H1 (cell line): ENCODE measurements around the gene CCDC47. TPM values are rescaled to one million over a fixed set of nuclear protein-coding genes. Genes with fewer than 3 reads are reported as not detected.

Source experiments
- CTCF ChIA-PET: fragments of 300-600 bp; sonication (Branson Sonifier 250); formaldehyde crosslinking; loops from one replicate; lab custom pipeline; 2021; ENCODE audit not compliant: partially characterized antibody; lab: Charles Lee
- POLR2A ChIA-PET: fragments of 300-600 bp; sonication (Branson Sonifier 250); formaldehyde crosslinking; loops from one replicate; lab custom pipeline; 2021; ENCODE audit warnings: inconsistent platforms; ENCODE audit not compliant: partially characterized antibody; lab: Charles Lee
- DNase-seq, 2 experiments: peaks; one replicate each; pipeline versions ENCODE4 v3.0.0 to v3.0.0-alpha.2; 2010 to 2022; ENCODE audit warnings: low spot score in 2 of 2, low read depth in 1 of 2, mixed read lengths in 1 of 2
- FAIRE-seq: peaks from 2 replicates; lab custom pipeline; 2011; peaks lifted over from hg19 to GRCh38; lab: Jason Lieb, UNC
- H2AFZ ChIP-seq: 2 replicates; pipeline ENCODE4 v1.8.1; 2012; ENCODE audit warnings: low read length, inconsistent platforms
- H2AK5ac ChIP-seq: 2 replicates; pipeline ENCODE4 v1.6.1; 2013; ENCODE audit warnings: low read depth, low read length
- H2BK120ac ChIP-seq: replicated peaks from 2 replicates; pipeline ENCODE3; 2013; ENCODE audit warnings: low read depth, low read length, inconsistent platforms
- H2BK12ac ChIP-seq: 2 replicates; pipeline ENCODE4 v1.6.1; 2013; ENCODE audit warnings: low read depth, low read length
- H2BK15ac ChIP-seq: 2 replicates; pipeline ENCODE4 v1.6.1; 2013; ENCODE audit warnings: low read length
- H2BK20ac ChIP-seq: 2 replicates; pipeline ENCODE4 v1.6.1; 2013; ENCODE audit warnings: low read length
- H2BK5ac ChIP-seq: 2 replicates; pipeline ENCODE4 v1.6.1; 2013; ENCODE audit warnings: low read depth, low read length
- H3K14ac ChIP-seq: 2 replicates; pipeline ENCODE4 v1.6.1; 2013; ENCODE audit warnings: inconsistent platforms; ENCODE audit not compliant: insufficient read length
- H3K18ac ChIP-seq: 2 replicates; pipeline ENCODE4 v1.6.1; 2013; ENCODE audit warnings: low read length; ENCODE audit errors: extremely low read depth
- H3K23ac ChIP-seq: 2 replicates; pipeline ENCODE4 v1.6.1; 2013; ENCODE audit warnings: inconsistent platforms; ENCODE audit not compliant: insufficient read length
- H3K23me2 ChIP-seq: 2 replicates; pipeline ENCODE4 v1.6.1; 2013; ENCODE audit warnings: low read depth, low read length
- H3K27ac ChIP-seq: 2 replicates; pipeline ENCODE4 v1.6.1; 2011; ENCODE audit warnings: low read depth, low read length, inconsistent platforms
- H3K27me3 ChIP-seq, 4 experiments: replicated peaks in 1 of 4; 1 replicate in 1 of 4; 2 replicates in 3 of 4; pipeline versions ENCODE4 v1.6.1 to v1.8.1; 2011 to 2013; ENCODE audit warnings: low read length in 3 of 4, mild to moderate bottlenecking in 3 of 4, inconsistent platforms in 2 of 4, mixed read lengths in 2 of 4, moderate library complexity in 1 of 4; ENCODE audit not compliant: control insufficient read depth in 3 of 4, insufficient read depth in 3 of 4; ENCODE audit errors: extremely low read depth in 1 of 4
- H3K36me3 ChIP-seq, 4 experiments: 2 replicates each; pipeline versions ENCODE4 v1.6.1 to v1.8.1; 2011 to 2013; ENCODE audit warnings: mild to moderate bottlenecking in 4 of 4, low read length in 3 of 4, moderate library complexity in 2 of 4, control low read depth in 1 of 4, inconsistent platforms in 1 of 4; ENCODE audit not compliant: insufficient read depth in 4 of 4, control insufficient read depth in 2 of 4
- H3K4ac ChIP-seq: replicated peaks from 2 replicates; pipeline ENCODE3; 2013; ENCODE audit warnings: low read length, low read depth, mixed read lengths, inconsistent platforms; ENCODE audit not compliant: insufficient read length
- H3K4me1 ChIP-seq, 4 experiments: replicated peaks in 1 of 4; 1 replicate in 1 of 4; 2 replicates in 3 of 4; pipeline versions ENCODE4 v1.6.1 to v1.8.1; 2011 to 2013; ENCODE audit warnings: low read length in 3 of 4, inconsistent platforms in 2 of 4, mixed read lengths in 1 of 4; ENCODE audit not compliant: insufficient read depth in 4 of 4, control insufficient read depth in 3 of 4
- H3K4me2 ChIP-seq, 2 experiments: 2 replicates each; pipeline versions ENCODE4 v1.6.1 to v1.8.1; 2011 to 2013; ENCODE audit warnings: low read depth in 2 of 2, low read length in 2 of 2, control low read depth in 1 of 2, inconsistent platforms in 1 of 2, mild to moderate bottlenecking in 1 of 2; ENCODE audit not compliant: insufficient read depth in 1 of 2
- H3K4me3 ChIP-seq, 4 experiments: fragments of 200-600, 300-600 bp in 1 of 4; sonication (generic), shearing (Covaris generic), sonication (Bioruptor Twin) in 1 of 4; 2 replicates each; pipeline versions ENCODE4 v1.5.1 to v1.8.1; 2011 to 2016; ENCODE audit warnings: low read length in 4 of 4, low read depth in 3 of 4, control low read depth in 2 of 4, inconsistent platforms in 2 of 4, mild to moderate bottlenecking in 2 of 4, mixed read lengths in 1 of 4, moderate library complexity in 1 of 4; ENCODE audit not compliant: insufficient read depth in 2 of 4; ENCODE audit errors: extremely low read depth in 1 of 4
- H3K56ac ChIP-seq: replicated peaks from 2 replicates; pipeline ENCODE3; 2013; ENCODE audit warnings: low read depth, mild to moderate bottlenecking, mixed read lengths, low read length, inconsistent platforms; ENCODE audit not compliant: insufficient read length
- H3K79me1 ChIP-seq: 2 replicates; pipeline ENCODE4 v1.6.1; 2013; ENCODE audit warnings: low read depth, low read length, control low read depth
- H3K79me2 ChIP-seq, 2 experiments: 2 replicates each; pipeline versions ENCODE4 v1.6.1 to v1.8.1; 2012 to 2013; ENCODE audit warnings: low read length in 2 of 2, mild to moderate bottlenecking in 2 of 2, inconsistent platforms in 1 of 2; ENCODE audit not compliant: insufficient read depth in 2 of 2, control insufficient read depth in 1 of 2
- H3K9ac ChIP-seq, 4 experiments: replicated peaks in 1 of 4; 1 replicate in 1 of 4; 2 replicates in 3 of 4; pipeline versions ENCODE4 v1.6.1 to v1.8.1; 2011 to 2013; ENCODE audit warnings: low read depth in 3 of 4, low read length in 3 of 4, control low read depth in 2 of 4, mild to moderate bottlenecking in 2 of 4, moderate library complexity in 2 of 4, inconsistent platforms in 1 of 4; ENCODE audit errors: extremely low read depth in 1 of 4
- H3K9me3 ChIP-seq, 2 experiments: 2 replicates each; pipeline versions ENCODE4 v1.6.1 to v1.8.1; 2012 to 2013; ENCODE audit warnings: mild to moderate bottlenecking in 2 of 2, moderate library complexity in 2 of 2, control low read depth in 1 of 2, inconsistent platforms in 1 of 2, low read depth in 1 of 2, low read length in 1 of 2, mixed read lengths in 1 of 2; ENCODE audit not compliant: insufficient read depth in 2 of 2
- H4K20me1 ChIP-seq, 2 experiments: replicated peaks in 1 of 2; 2 replicates each; pipeline versions ENCODE3 to v1.8.1; 2011 to 2013; ENCODE audit warnings: inconsistent platforms in 2 of 2, low read length in 2 of 2, mild to moderate bottlenecking in 1 of 2; ENCODE audit not compliant: insufficient read depth in 2 of 2, control insufficient read depth in 1 of 2
- H4K5ac ChIP-seq: 2 replicates; pipeline ENCODE4 v1.6.1; 2013; ENCODE audit warnings: low read length, low read depth, mixed read lengths, inconsistent platforms; ENCODE audit not compliant: insufficient read length
- H4K8ac ChIP-seq: 2 replicates; pipeline ENCODE4 v1.8.0; 2013; ENCODE audit warnings: mild to moderate bottlenecking, moderate library complexity, low read length, inconsistent platforms; ENCODE audit not compliant: insufficient read depth; ENCODE audit errors: extremely low read depth
- H4K91ac ChIP-seq: replicated peaks from 2 replicates; pipeline ENCODE3; 2013; ENCODE audit warnings: low read length, mixed read lengths, inconsistent platforms; ENCODE audit not compliant: insufficient read length
- CHD1 ChIP-seq: IDR thresholded peaks from 2 replicates; pipeline ENCODE4 v1.6.1; 2012; ENCODE audit warnings: low read depth, low read length, improper control_type of control experiment
- EGR1 ChIP-seq: IDR thresholded peaks from 2 replicates; pipeline ENCODE4 v1.6.1; 2011; ENCODE audit warnings: low read depth, low read length, borderline replicate concordance
- KDM4A ChIP-seq: IDR thresholded peaks from one replicate; pipeline ENCODE4 v1.7.1; 2012; ENCODE audit warnings: low read depth, mild to moderate bottlenecking, moderate library complexity, low read length, inconsistent platforms; ENCODE audit not compliant: severe bottlenecking
- PHF8 ChIP-seq: fragments of 200-600 bp; sonication (generic); conservative IDR thresholded peaks from 2 replicates; pipeline ENCODE4 v1.7.1; 2012; ENCODE audit warnings: low read depth, mild to moderate bottlenecking, inconsistent platforms, low read length, moderate library complexity
- SAP30 ChIP-seq: fragments of 300-600 bp; sonication (generic); IDR thresholded peaks from 2 replicates; pipeline ENCODE4 v1.7.1; 2012; ENCODE audit warnings: low read length, moderate library complexity, mild to moderate bottlenecking, inconsistent platforms; ENCODE audit not compliant: insufficient read depth, insufficient replicate concordance
- SP4 ChIP-seq: IDR thresholded peaks from 2 replicates; pipeline ENCODE4 v1.6.1; 2012; ENCODE audit warnings: low read length, inconsistent platforms
- TAF1 ChIP-seq: IDR thresholded peaks from 2 replicates; pipeline ENCODE4 v1.6.1; 2011; ENCODE audit warnings: mild to moderate bottlenecking, low read depth, low read length
- TAF7 ChIP-seq: optimal IDR thresholded peaks from 2 replicates; pipeline ENCODE3; 2011; ENCODE audit warnings: low read depth, mild to moderate bottlenecking, inconsistent platforms, low read length, moderate library complexity, borderline replicate concordance
- WGBS, 2 experiments: shearing (Covaris generic) in 1 of 2; methylation state at CpG; one replicate each; pipeline versions ENCODE4 v1.1.6 to v1.1.7; 2013 to 2015; ENCODE audit warnings: low lambda C conversion rate in 2 of 2, mixed read lengths in 2 of 2, inconsistent platforms in 1 of 2, low coverage in 1 of 2, missing lambda C conversion rate in 1 of 2; ENCODE audit not compliant: insufficient replicate concordance in 2 of 2, insufficient coverage in 1 of 2, insufficient read length in 1 of 2; ENCODE audit errors: extremely low coverage in 1 of 2, missing lambda C conversion rate in 1 of 2; 5-methylcytosine and 5-hydroxymethylcytosine counted together
- polyA plus RNA-seq, 7 experiments: library from polyadenylated mRNA; depleted of rRNA in 3 of 7; stranded (reverse) in 5 of 7; unstranded in 2 of 7; fragments of >200 nt in 5 of 7; fragments of 200-250 nt in 2 of 7; gene quantifications; 1 replicate in 5 of 7; 2 replicates in 1 of 7; 4 replicates in 1 of 7; pipeline versions ENCODE4 v1.2.1 to v1.2.3, GENCODE V29; 2011 to 2013; ENCODE audit warnings: missing spikeins in 2 of 7, mixed read lengths in 2 of 7
- total RNA-seq: library from RNA; stranded (reverse); fragmentation: NEBNext Ultra II Directional; extraction: Animal tissue kit (Norgen Biotek cat#: 25700); gene quantifications from 2 replicates; pipeline ENCODE4 v1.2.1, GENCODE V29; 2021
- TF ChIP-seq, protein P1 (sequence below), 3 experiments: IDR thresholded peaks; 1 replicate in 2 of 3; 2 replicates in 1 of 3; pipeline versions ENCODE4 v1.5.1 to v1.6.1; 2011; ENCODE audit warnings: low read length in 3 of 3, mild to moderate bottlenecking in 3 of 3, inconsistent platforms in 2 of 3, low read depth in 1 of 3, moderate library complexity in 1 of 3; ENCODE audit not compliant: insufficient read depth in 1 of 3; ENCODE audit errors: control extremely low read depth in 1 of 3
- TF ChIP-seq, protein P2 (sequence below): IDR thresholded peaks from 2 replicates; pipeline ENCODE4 v1.6.1; 2011; ENCODE audit warnings: low read depth, mild to moderate bottlenecking, low read length; ENCODE audit not compliant: insufficient read depth

CCDC47 gene
- total and polyA plus RNA-seq, 2 of the 8 experiments (the other 6 are each of a cell fraction or from before 2014, with no cell fraction given): 21.2 to 83.1 TPM

DNA sequence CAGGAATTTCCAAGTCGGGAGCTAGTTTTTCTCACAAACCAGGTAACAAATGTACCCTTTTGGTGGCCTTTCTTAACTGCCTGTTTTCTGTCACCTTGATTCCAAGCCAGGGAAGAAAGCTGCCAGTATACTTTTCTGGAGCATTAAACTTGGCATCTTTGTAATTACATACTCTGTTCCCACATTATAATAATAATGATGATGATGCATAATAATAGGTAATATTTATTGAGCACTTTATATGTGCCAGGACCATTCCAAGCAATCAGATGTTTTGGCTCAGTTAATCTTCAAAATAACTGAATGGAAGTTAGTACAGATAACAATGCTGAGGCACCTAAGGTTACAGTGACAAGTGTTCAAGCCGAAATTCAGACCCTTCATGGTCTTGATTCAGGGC, 42.7 kb upstream of the CCDC47 start:
- 91% methylated on average over 2 of the region's 2 CpGs; no CpG with 5 or more reads in 1 of the 2 experiments for WGBS, 2 experiments
- H3K9ac ChIP-seq: no peak overlapping the region
- TF ChIP-seq TAF7 (no peak), KDM4A (no peak), TAF1 (no peak), CHD1 (no peak), SP4 (no peak), PHF8 (no peak), SAP30 (no peak), EGR1 (no peak)
- TF ChIP-seq, protein P1, sequence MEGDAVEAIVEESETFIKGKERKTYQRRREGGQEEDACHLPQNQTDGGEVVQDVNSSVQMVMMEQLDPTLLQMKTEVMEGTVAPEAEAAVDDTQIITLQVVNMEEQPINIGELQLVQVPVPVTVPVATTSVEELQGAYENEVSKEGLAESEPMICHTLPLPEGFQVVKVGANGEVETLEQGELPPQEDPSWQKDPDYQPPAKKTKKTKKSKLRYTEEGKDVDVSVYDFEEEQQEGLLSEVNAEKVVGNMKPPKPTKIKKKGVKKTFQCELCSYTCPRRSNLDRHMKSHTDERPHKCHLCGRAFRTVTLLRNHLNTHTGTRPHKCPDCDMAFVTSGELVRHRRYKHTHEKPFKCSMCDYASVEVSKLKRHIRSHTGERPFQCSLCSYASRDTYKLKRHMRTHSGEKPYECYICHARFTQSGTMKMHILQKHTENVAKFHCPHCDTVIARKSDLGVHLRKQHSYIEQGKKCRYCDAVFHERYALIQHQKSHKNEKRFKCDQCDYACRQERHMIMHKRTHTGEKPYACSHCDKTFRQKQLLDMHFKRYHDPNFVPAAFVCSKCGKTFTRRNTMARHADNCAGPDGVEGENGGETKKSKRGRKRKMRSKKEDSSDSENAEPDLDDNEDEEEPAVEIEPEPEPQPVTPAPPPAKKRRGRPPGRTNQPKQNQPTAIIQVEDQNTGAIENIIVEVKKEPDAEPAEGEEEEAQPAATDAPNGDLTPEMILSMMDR (IDR thresholded peaks at IDR 0.05; ENCODE audit: control extremely low read depth in 1 of 3, insufficient read depth in 1 of 3, low read depth in 1 of 3, low read length in 3 of 3): no peak
- TF ChIP-seq, protein P2, sequence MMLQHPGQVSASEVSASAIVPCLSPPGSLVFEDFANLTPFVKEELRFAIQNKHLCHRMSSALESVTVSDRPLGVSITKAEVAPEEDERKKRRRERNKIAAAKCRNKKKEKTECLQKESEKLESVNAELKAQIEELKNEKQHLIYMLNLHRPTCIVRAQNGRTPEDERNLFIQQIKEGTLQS: no peak

More for the DNA sequence above, 42.7 kb upstream of the CCDC47 start:
- H3K36me3 ChIP-seq: peaks cover 59 to 97% (median 92%) of the 10 kb centered on the region in 4 experiments
- no peak overlapping the region for H4K91ac ChIP-seq
- H3K4me1 ChIP-seq: no peaks in the 10 kb centered on the region
- no peak overlapping the region for H4K5ac ChIP-seq
- no peak overlapping the region for H3K56ac ChIP-seq
- no peak overlapping the region for H2AFZ ChIP-seq
- H2BK5ac ChIP-seq: no peak overlapping the region
- no peak overlapping the region for H2BK15ac ChIP-seq
- ChIA-PET CTCF (interaction anchor here (0.6 to 1.2 kb wide), 6 partner anchors 9 to 25 kb away, joined by 3 to 4 read pairs (median 3); no protein-coding TSS in a partner anchor), POLR2A (interaction anchor here (1.4 to 32.3 kb wide), 4 partner anchors 12 to 54 kb away, joined by 4 to 593 read pairs (median 244); partner anchors contain the start of genes CCDC47, DDX42, FTSJ3 and PSMC5)
- H3K9me3 ChIP-seq: no peaks in the 10 kb centered on the region
- no peak overlapping the region for H3K18ac ChIP-seq
- H3K79me2 ChIP-seq: no peaks in the 10 kb centered on the region
- H3K23me2 ChIP-seq: no peaks in the 10 kb centered on the region
- H3K4me3 ChIP-seq: no peak overlapping the region
- no peak overlapping the region for H2AK5ac ChIP-seq
- H3K27me3 ChIP-seq: no peaks in the 10 kb centered on the region
- peaks cover 7 to 27% of the 10 kb centered on the region in 2 experiments for H4K20me1 ChIP-seq
- H3K79me1 ChIP-seq: no peaks in the 10 kb centered on the region; the same call in none of the 2 replicates
- no peak for FAIRE-seq
- H4K8ac ChIP-seq: no peak overlapping the region
- no peak overlapping the region for H3K27ac ChIP-seq
- H2BK20ac ChIP-seq: no peak overlapping the region
- H3K14ac ChIP-seq: no peak overlapping the region
- H2BK12ac ChIP-seq: no peak overlapping the region
- H2BK120ac ChIP-seq: no peak overlapping the region
- H3K4me2 ChIP-seq: no peak overlapping the region
- H3K4ac ChIP-seq: no peak overlapping the region
- DNase-seq: no peak
- no peak overlapping the region for H3K23ac ChIP-seq
